ENCODE results near the gene TARP.

TARP gene

GRCh38 chr7:38292442-38292841 lies 19.0 kb upstream of the TARP start:
- no peaks in the 10 kb centered on the region for H3K36me3 Mint-ChIP-seq (ENCODE audit: low read depth)
- H3K27ac Mint-ChIP-seq (ENCODE audit: unreplicated experiment) = no peak overlapping the region
- H3K9me3 Mint-ChIP-seq = peaks cover 2% of the 10 kb centered on the region
- TF ChIP-seq CTCF (conservative IDR thresholded peaks at IDR 0.05) = no peak
- H3K27me3 Mint-ChIP-seq (ENCODE audit: low read depth) = no peaks in the 10 kb centered on the region
- H3K4me1 Mint-ChIP-seq = no peaks in the 10 kb centered on the region
- H3K4me3 Mint-ChIP-seq = no peak overlapping the region
- no peak for DNase-seq (ENCODE audit: low read depth, low spot score)

- no peaks in the 10 kb centered on the region for H3K27me3 Mint-ChIP-seq (ENCODE audit: low read depth)
- no peak for TF ChIP-seq CTCF (conservative IDR thresholded peaks at IDR 0.05)
- H3K4me3 Mint-ChIP-seq = no peak overlapping the region
- H3K27ac Mint-ChIP-seq (ENCODE audit: unreplicated experiment) = no peak overlapping the region
- no peaks in the 10 kb centered on the region for H3K4me1 Mint-ChIP-seq
- no peak for DNase-seq (ENCODE audit: low read depth, low spot score)
- no peaks in the 10 kb centered on the region for H3K36me3 Mint-ChIP-seq (ENCODE audit: low read depth)
- peaks cover 2% of the 10 kb centered on the region for H3K9me3 Mint-ChIP-seq
Measured at GRCh38 chr7:38291650-38292049, 18.2 kb upstream of the TARP start.

- Mint-ChIP-seq H3K36me3 (ENCODE audit: low read depth) (no peaks in the 10 kb centered on the region), H3K4me3 (no peak overlapping the region), H3K9me3 (peaks cover 2% of the 10 kb centered on the region), H3K27me3 (ENCODE audit: low read depth) (no peaks in the 10 kb centered on the region), H3K4me1 (no peaks in the 10 kb centered on the region), H3K27ac (ENCODE audit: unreplicated experiment) (no peak overlapping the region)
- DNase-seq (ENCODE audit: low read depth, low spot score) = no peak
- TF ChIP-seq CTCF (conservative IDR thresholded peaks at IDR 0.05) = no peak
Measured at GRCh38 chr7:38291117-38291647, 17.7 kb upstream of the TARP start.

- Mint-ChIP-seq H3K4me1 (no peaks in the 10 kb centered on the region), H3K27me3 (ENCODE audit: low read depth) (no peaks in the 10 kb centered on the region), H3K36me3 (ENCODE audit: low read depth) (no peaks in the 10 kb centered on the region), H3K4me3 (no peak overlapping the region), H3K27ac (ENCODE audit: unreplicated experiment) (no peak overlapping the region), H3K9me3 (no peaks in the 10 kb centered on the region)
- no peak for TF ChIP-seq CTCF (conservative IDR thresholded peaks at IDR 0.05)
- DNase-seq (ENCODE audit: low read depth, low spot score) = no peak
Measured at GRCh38 chr7:38284553-38284952, 11.1 kb upstream of the TARP start.

GRCh38 chr7:38283809-38284208 lies 10.4 kb upstream of the TARP start:
- TF ChIP-seq CTCF (conservative IDR thresholded peaks at IDR 0.05) = no peak
- Mint-ChIP-seq H3K27ac (ENCODE audit: unreplicated experiment) (no peak overlapping the region), H3K4me1 (no peaks in the 10 kb centered on the region), H3K9me3 (no peaks in the 10 kb centered on the region), H3K4me3 (no peak overlapping the region), H3K36me3 (ENCODE audit: low read depth) (no peaks in the 10 kb centered on the region), H3K27me3 (ENCODE audit: low read depth) (no peaks in the 10 kb centered on the region)
- no peak for DNase-seq (ENCODE audit: low read depth, low spot score)

- TF ChIP-seq CTCF (conservative IDR thresholded peaks at IDR 0.05) = no peak
- Mint-ChIP-seq H3K9me3 (no peaks in the 10 kb centered on the region), H3K36me3 (ENCODE audit: low read depth) (no peaks in the 10 kb centered on the region), H3K27ac (ENCODE audit: unreplicated experiment) (no peak overlapping the region), H3K4me1 (no peaks in the 10 kb centered on the region), H3K27me3 (ENCODE audit: low read depth) (no peaks in the 10 kb centered on the region), H3K4me3 (no peak overlapping the region)
- DNase-seq (ENCODE audit: low read depth, low spot score) = no peak
Measured at GRCh38 chr7:38283107-38283506, 9.7 kb upstream of the TARP start.

Measured in neural crest cell (in vitro differentiated cells).